ENCODE data around the gene SLF2.

SLF2 gene

GRCh38 chr10:100986952-100987684 is 74.4 kb downstream of the SLF2 start, which contains the start of the genes MRPL43 and TWNK:
MRPL43 (minus strand) TSS chr10:100987497; CDS start chr10:100987443, 54 bp downstream.
TWNK (plus strand) TSS chr10:100987543; CDS start chr10:100988211, 668 bp downstream.
- peak within 1 kb of the TSS; percentile 96 for H3K9ac ChIP-seq (ENCODE audit: low read depth, low read length)
- peak within 1 kb of the TSS; percentile 98 for H3K4me3 ChIP-seq (ENCODE audit: low read length)
- H3K9me3 ChIP-seq (ENCODE audit: insufficient read depth, low read depth, low read length) = no peaks in the 10 kb centered on the region
- H3K27me3 ChIP-seq (ENCODE audit: insufficient read depth, low read length) = no peaks in the 10 kb centered on the region
- H3K36me3 ChIP-seq (ENCODE audit: insufficient read depth, low read depth, low read length) = peaks cover 39% of the 10 kb centered on the region
- H3K4me1 ChIP-seq (ENCODE audit: insufficient read depth, low read length) = no peaks in the 10 kb centered on the region
- H3K27ac ChIP-seq (ENCODE audit: low read length) = peak within 1 kb of the TSS; percentile 92

- peak overlapping the region; percentile 92 for H3K27ac ChIP-seq (ENCODE audit: low read length)
Observed at GRCh38 chr10:100987685-100988049, 74.9 kb downstream of the SLF2 start.

DNA sequence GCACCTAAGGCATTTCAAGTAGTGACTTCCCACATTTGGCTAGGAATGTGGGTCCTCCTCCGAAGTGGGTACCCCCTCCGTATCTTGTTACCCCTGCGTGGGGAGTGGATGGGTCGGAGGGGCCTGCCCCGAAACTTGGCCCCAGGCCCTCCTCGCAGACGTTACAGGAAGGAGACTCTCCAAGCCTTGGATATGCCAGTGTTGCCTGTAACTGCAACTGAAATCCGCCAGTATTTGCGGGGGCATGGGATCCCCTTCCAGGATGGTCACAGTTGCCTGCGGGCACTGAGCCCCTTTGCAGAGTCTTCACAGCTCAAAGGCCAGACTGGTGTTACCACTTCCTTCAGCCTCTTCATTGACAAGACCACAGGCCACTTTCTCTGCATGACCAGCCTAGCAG is 75.4 kb downstream of the SLF2 start:
- Histone ChIP-seq H3K9ac (ENCODE audit: low read depth, low read length) (peak overlapping the region; percentile 96; the same call in 1 of the 2 replicates), H3K27me3 (ENCODE audit: insufficient read depth, low read length) (no peaks in the 10 kb centered on the region), H3K27ac (ENCODE audit: low read length) (no peak overlapping the region), H3K36me3 (ENCODE audit: insufficient read depth, low read depth, low read length) (peaks cover 48% of the 10 kb centered on the region), H3K9me3 (ENCODE audit: insufficient read depth, low read depth, low read length) (no peaks in the 10 kb centered on the region), H3K4me3 (ENCODE audit: low read length) (peak overlapping the region; percentile 98), H3K4me1 (ENCODE audit: insufficient read depth, low read length) (no peaks in the 10 kb centered on the region)

More at GRCh38 chr10:100987685-100988049, 74.9 kb downstream of the SLF2 start:
- no peaks in the 10 kb centered on the region for H3K9me3 ChIP-seq (ENCODE audit: insufficient read depth, low read depth, low read length)
- peaks cover 43% of the 10 kb centered on the region for H3K36me3 ChIP-seq (ENCODE audit: insufficient read depth, low read depth, low read length)
- H3K4me3 ChIP-seq (ENCODE audit: low read length) = peak overlapping the region; percentile 98
- no peaks in the 10 kb centered on the region for H3K4me1 ChIP-seq (ENCODE audit: insufficient read depth, low read length)
- no peaks in the 10 kb centered on the region for H3K27me3 ChIP-seq (ENCODE audit: insufficient read depth, low read length)
- peak overlapping the region; percentile 96 for H3K9ac ChIP-seq (ENCODE audit: low read depth, low read length)

- peaks cover 57% of the 10 kb centered on the region for H3K36me3 ChIP-seq (ENCODE audit: insufficient read depth, low read depth, low read length)
- H3K27me3 ChIP-seq (ENCODE audit: insufficient read depth, low read length) = no peaks in the 10 kb centered on the region
- no peaks in the 10 kb centered on the region for H3K9me3 ChIP-seq (ENCODE audit: insufficient read depth, low read depth, low read length)
- 0 out of 2 replicates have a peak overlapping the region, but pooled peaks have one; percentile 98 for H3K4me3 ChIP-seq (ENCODE audit: low read length)
- no peaks in the 10 kb centered on the region for H3K4me1 ChIP-seq (ENCODE audit: insufficient read depth, low read length)
- H3K27ac ChIP-seq (ENCODE audit: low read length) = no peak overlapping the region
- no peak overlapping the region for H3K9ac ChIP-seq (ENCODE audit: low read depth, low read length)
Observed at GRCh38 chr10:100989088-100989487, 76.3 kb downstream of the SLF2 start.

- Histone ChIP-seq H3K36me3 (ENCODE audit: insufficient read depth, low read depth, low read length) (peaks cover 53% of the 10 kb centered on the region), H3K4me3 (ENCODE audit: low read length) (no peak overlapping the region), H3K9me3 (ENCODE audit: insufficient read depth, low read depth, low read length) (no peaks in the 10 kb centered on the region), H3K27me3 (ENCODE audit: insufficient read depth, low read length) (no peaks in the 10 kb centered on the region), H3K4me1 (ENCODE audit: insufficient read depth, low read length) (peaks cover 16% of the 10 kb centered on the region), H3K9ac (ENCODE audit: low read depth, low read length) (no peak overlapping the region), H3K27ac (ENCODE audit: low read length) (no peak overlapping the region)
Observed at GRCh38 chr10:100993986-100994708, 81.4 kb downstream of the SLF2 start.

GRCh38 chr10:100995181-100995580 is 82.4 kb downstream of the SLF2 start:
- Histone ChIP-seq H3K9me3 (ENCODE audit: insufficient read depth, low read depth, low read length) (no peaks in the 10 kb centered on the region), H3K27ac (ENCODE audit: low read length) (no peak overlapping the region), H3K9ac (ENCODE audit: low read depth, low read length) (no peak overlapping the region), H3K36me3 (ENCODE audit: insufficient read depth, low read depth, low read length) (peaks cover 43% of the 10 kb centered on the region), H3K4me1 (ENCODE audit: insufficient read depth, low read length) (peaks cover 16% of the 10 kb centered on the region), H3K27me3 (ENCODE audit: insufficient read depth, low read length) (no peaks in the 10 kb centered on the region), H3K4me3 (ENCODE audit: low read length) (no peak overlapping the region)

DNA sequence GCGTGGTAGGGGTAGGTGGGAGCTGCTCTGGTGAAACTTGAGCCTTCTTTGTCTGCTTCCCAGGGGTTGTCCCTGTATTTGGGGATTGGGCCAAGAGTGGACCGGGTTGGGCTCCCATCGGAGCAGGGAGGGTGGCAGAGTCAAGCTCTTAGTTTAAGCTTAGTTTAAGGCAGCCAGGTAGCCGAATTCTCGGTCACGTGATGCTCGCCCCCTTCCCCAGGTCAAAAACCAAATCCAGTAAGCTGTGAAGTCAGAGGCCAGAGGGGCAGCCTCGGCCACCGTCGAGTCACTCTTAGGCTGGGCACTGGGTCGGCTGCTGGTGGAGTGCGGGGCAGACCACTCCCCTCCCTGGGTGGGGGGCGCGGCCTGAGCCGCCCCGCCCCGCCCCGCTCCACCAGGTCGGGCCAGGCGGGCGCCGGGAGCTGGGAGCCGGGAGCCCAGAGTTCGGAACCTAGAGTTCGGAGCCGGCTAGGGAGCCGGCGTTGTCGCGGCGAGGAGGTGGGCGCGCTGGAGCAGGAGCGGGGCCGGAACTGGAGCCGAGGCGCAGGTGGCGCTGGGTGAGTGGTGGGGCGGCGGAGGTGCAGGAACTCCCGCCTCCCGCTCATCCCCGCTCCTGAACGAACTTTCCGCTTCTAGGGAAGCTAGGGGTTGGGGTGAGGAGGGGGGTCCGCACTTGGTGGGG is 84.1 kb downstream of the SLF2 start:
- no peaks in the 10 kb centered on the region for H3K9me3 ChIP-seq (ENCODE audit: insufficient read depth, low read depth, low read length)
- H3K27ac ChIP-seq (ENCODE audit: low read length) = peak overlapping the region; percentile 73
- H3K4me3 ChIP-seq (ENCODE audit: low read length) = peak overlapping the region; percentile 72
- H3K9ac ChIP-seq (ENCODE audit: low read depth, low read length) = peak overlapping the region; percentile 78; the same call in 1 of the 2 replicates
- H3K4me1 ChIP-seq (ENCODE audit: insufficient read depth, low read length) = peaks cover 26% of the 10 kb centered on the region
- no peaks in the 10 kb centered on the region for H3K27me3 ChIP-seq (ENCODE audit: insufficient read depth, low read length)
- H3K36me3 ChIP-seq (ENCODE audit: insufficient read depth, low read depth, low read length) = peaks cover 28% of the 10 kb centered on the region

- H3K9me3 ChIP-seq (ENCODE audit: insufficient read depth, low read depth, low read length) = no peaks in the 10 kb centered on the region
- H3K27ac ChIP-seq (ENCODE audit: low read length) = peak overlapping the region; percentile 62
- H3K27me3 ChIP-seq (ENCODE audit: insufficient read depth, low read length) = no peaks in the 10 kb centered on the region
- peaks cover 26% of the 10 kb centered on the region for H3K36me3 ChIP-seq (ENCODE audit: insufficient read depth, low read depth, low read length)
- H3K4me1 ChIP-seq (ENCODE audit: insufficient read depth, low read length) = peaks cover 26% of the 10 kb centered on the region
- peak overlapping the region; percentile 72 for H3K4me3 ChIP-seq (ENCODE audit: low read length)
- H3K9ac ChIP-seq (ENCODE audit: low read depth, low read length) = peak overlapping the region; percentile 78; the same call in 1 of the 2 replicates
Observed at GRCh38 chr10:100997360-100998182, 84.8 kb downstream of the SLF2 start.

DNA sequence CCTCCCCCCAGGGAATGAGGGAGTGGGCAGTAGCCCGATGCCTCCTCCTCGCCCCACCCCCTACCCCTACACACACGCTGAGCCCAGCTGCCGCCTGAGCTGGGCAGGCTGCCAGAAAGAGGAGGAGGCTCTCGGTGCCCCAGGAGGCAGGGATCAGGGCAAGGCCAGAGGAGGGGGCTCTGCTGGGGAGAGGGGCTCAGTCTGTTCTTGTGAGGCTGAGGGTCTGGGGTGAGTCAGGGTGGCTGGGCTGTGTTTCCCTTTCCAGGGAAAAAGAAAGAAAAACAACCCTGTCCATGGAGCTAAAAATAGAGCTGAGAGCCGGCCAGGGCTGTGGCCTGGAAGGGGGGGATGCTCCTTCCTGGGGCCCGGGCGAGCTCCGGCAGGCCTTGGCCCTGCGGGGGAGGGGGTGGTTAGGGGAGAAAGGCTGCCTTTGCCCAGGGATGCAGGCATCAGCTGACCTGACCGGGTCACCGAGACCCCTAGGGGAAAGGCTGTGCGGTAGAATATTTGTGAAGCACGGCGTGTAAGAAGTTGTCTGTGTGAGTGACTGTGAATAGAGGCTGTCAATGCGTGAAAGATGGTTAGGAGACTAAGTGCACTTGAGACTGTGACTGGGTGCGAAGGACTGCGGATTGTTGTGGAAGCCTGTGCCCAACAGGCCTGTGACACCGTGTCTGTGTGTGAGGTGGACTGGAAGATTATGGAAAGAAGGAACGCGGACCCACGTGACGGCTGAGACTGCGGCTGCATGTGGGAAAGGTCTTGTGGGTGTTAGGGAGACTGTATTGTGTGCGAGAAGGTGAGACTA is 85.6 kb downstream of the SLF2 start:
- H3K4me1 ChIP-seq (ENCODE audit: insufficient read depth, low read length) = peaks cover 26% of the 10 kb centered on the region
- no peaks in the 10 kb centered on the region for H3K27me3 ChIP-seq (ENCODE audit: insufficient read depth, low read length)
- no peaks in the 10 kb centered on the region for H3K9me3 ChIP-seq (ENCODE audit: insufficient read depth, low read depth, low read length)
- H3K36me3 ChIP-seq (ENCODE audit: insufficient read depth, low read depth, low read length) = peaks cover 25% of the 10 kb centered on the region
- H3K27ac ChIP-seq (ENCODE audit: low read length) = peak overlapping the region; percentile 62
- peak overlapping the region; percentile 78 for H3K9ac ChIP-seq (ENCODE audit: low read depth, low read length)
- peak overlapping the region; percentile 72 for H3K4me3 ChIP-seq (ENCODE audit: low read length)

DNA sequence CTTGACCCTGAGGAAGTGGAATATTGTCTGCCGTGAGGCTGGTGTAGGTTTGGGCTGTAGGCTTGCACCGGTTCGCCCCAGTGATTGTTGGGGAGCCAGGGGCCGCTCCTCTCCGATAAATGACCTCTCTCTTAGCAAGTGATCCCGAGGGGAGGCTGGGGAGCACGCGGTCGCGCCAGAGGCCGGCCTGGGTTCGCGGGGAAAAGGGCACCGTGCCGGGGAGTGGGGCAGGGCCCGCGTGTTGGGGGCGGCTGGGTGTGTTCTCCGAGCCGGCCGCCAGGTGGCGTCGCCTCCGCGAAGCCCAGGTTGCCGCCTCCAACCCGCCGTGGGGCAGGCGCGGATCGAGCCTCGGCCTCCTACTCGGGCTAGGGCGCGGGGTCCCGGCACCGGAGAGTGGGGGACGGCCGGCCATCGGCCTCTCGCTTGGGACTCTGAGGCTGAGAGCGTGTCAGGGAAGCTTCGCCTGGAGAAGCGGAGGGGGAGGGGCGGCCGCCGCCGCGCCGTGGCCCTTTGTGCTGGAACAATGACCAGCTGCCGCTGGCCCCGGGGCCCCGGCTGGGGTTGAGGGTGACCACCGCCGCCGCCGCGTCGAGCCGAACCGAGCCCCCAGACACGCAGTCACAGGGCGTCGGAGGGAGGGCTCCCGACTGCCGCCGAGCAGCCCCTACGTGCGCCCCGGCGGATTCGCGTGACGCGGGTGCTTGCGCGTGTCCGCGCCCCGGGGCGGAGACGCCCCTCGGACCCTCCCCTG is 86.4 kb downstream of the SLF2 start:
- Histone ChIP-seq H3K36me3 (ENCODE audit: insufficient read depth, low read depth, low read length) (peaks cover 25% of the 10 kb centered on the region), H3K4me3 (ENCODE audit: low read length) (peak overlapping the region; percentile 72), H3K27ac (ENCODE audit: low read length) (peak overlapping the region; percentile 62), H3K4me1 (ENCODE audit: insufficient read depth, low read length) (peaks cover 26% of the 10 kb centered on the region), H3K27me3 (ENCODE audit: insufficient read depth, low read length) (no peaks in the 10 kb centered on the region), H3K9ac (ENCODE audit: low read depth, low read length) (peak overlapping the region; percentile 78), H3K9me3 (ENCODE audit: insufficient read depth, low read depth, low read length) (no peaks in the 10 kb centered on the region)
